Adrenal gland (tissue), 12 donors: ENCODE data around the gene PCGF2. TPM values are rescaled to one million over a fixed set of nuclear protein-coding genes. Genes with fewer than 3 reads are reported as not detected.

Experiments used
- DNase-seq, 7 donors: peaks; one replicate each; pipeline ENCODE4 v3.0.0-alpha.2; 2019 to 2020
- H3K27ac ChIP-seq, 5 donors: fragments of 200-600 bp; sonication (generic) in 4 of 5; 1 replicate in 3 of 5; 2 replicates in 2 of 5; pipeline versions ENCODE4 v1.5.1 to v1.8.0; 2016 to 2020; ENCODE audit warnings: mild to moderate bottlenecking in 1 of 5
- H3K27me3 ChIP-seq: fragments of 200-600 bp; 2 replicates; pipeline ENCODE4 v1.8.0; 2021
- H3K36me3 ChIP-seq, 2 donors: fragments of 200-600 bp; replicated peaks in 1 of 2; 1 replicate in 1 of 2; 2 replicates in 1 of 2; pipeline versions ENCODE4 v1.5.1 to v1.8.0; 2018 to 2022
- H3K4me1 ChIP-seq, 2 donors: fragments of 200-600 bp; replicated peaks in 1 of 2; 1 replicate in 1 of 2; 2 replicates in 1 of 2; pipeline versions ENCODE4 v1.5.1 to v1.8.0; 2018 to 2021
- H3K4me3 ChIP-seq, 4 donors: fragments of 200-600 bp; sonication (generic) in 3 of 4; one replicate each; pipeline ENCODE4 v1.5.1; 2016 to 2018
- H3K9me3 ChIP-seq, 3 donors: fragments of 200-600 bp; sonication (generic) in 1 of 3; replicated peaks in 1 of 3; 1 replicate in 2 of 3; 2 replicates in 1 of 3; pipeline versions ENCODE4 v1.5.1 to v1.8.0; 2016 to 2021
- POLR2A ChIP-seq, 2 donors: fragments of 450-650 bp; IDR thresholded peaks; one replicate each; pipeline ENCODE4 v1.6.1; 2017; ENCODE audit warnings: antibody characterized with exemption in 2 of 2, mild to moderate bottlenecking in 2 of 2, moderate library complexity in 1 of 2
- WGBS, 4 donors: extraction: QIAGEN DNeasy Blood & Tissue Kit in 2 of 4; methylation state at CpG; one replicate each; pipeline versions ENCODE4 v1.1.5 to v1.1.7; 2013 to 2017; 5-methylcytosine and 5-hydroxymethylcytosine counted together
- intact Hi-C, 2 donors: fragments of 100-400 bp; cut with DNase I; formaldehyde crosslinking; loops; one replicate each; pipeline versions ENCODE4 v1.14.1 to v1.15.0; 2022 to 2023
- polyA plus RNA-seq, 3 donors: library from polyadenylated mRNA; stranded (reverse); fragments of 200-250 nt in 2 of 3; fragments of 350-450 nt in 1 of 3; fragmentation: Illumina TruSeq in 1 of 3; extraction: RNeasy Lipid Tissue Mini Kit (QIAGEN cat#74804) in 1 of 3; gene quantifications; one replicate each; pipeline ENCODE4 v1.2.3, GENCODE V29; 2013 to 2014
- total RNA-seq, 9 donors: library from RNA; depleted of rRNA in 4 of 9; stranded (reverse); fragments of >200 nt in 4 of 9; fragments of 120-200 nt in 1 of 9; fragmentation: NEBNext Ultra II Directional in 1 of 9; extraction: Animal tissue kit (Norgen Biotek cat#: 25700) in 1 of 9; gene quantifications; one replicate each; pipeline versions ENCODE4 v1.1.0 to v1.2.4, GENCODE V29; 2013 to 2023
- TF ChIP-seq, protein P1 (sequence below), 6 experiments: fragments of 450-650 bp in 4 of 6; fragments of 200-600 bp in 2 of 6; sonication (generic) in 1 of 6; IDR thresholded peaks; 1 replicate in 5 of 6; 2 replicates in 1 of 6; pipeline versions ENCODE4 v1.5.1 to v1.8.0; 2016 to 2021; ENCODE audit warnings: antibody characterized with exemption in 6 of 6, mild to moderate bottlenecking in 2 of 6, moderate library complexity in 1 of 6
- donor health status: healthy with polysubstance abuse.
- donor health status: Bipolar disorder and iron deficiency.
- donor health status: DM: yes; HTN: yes; CAD: no.
- donor health status: DM: no; HTN: no; CAD: no.
- donor health status: DM: no; HTN: no; CAD: no.
- donor health status: DM: yes; HTN: yes; CAD: no.

Gene PCGF2
- total and polyA plus RNA-seq, 12 donors, result 7.4 to 233 (median 38.9) TPM

DNA sequence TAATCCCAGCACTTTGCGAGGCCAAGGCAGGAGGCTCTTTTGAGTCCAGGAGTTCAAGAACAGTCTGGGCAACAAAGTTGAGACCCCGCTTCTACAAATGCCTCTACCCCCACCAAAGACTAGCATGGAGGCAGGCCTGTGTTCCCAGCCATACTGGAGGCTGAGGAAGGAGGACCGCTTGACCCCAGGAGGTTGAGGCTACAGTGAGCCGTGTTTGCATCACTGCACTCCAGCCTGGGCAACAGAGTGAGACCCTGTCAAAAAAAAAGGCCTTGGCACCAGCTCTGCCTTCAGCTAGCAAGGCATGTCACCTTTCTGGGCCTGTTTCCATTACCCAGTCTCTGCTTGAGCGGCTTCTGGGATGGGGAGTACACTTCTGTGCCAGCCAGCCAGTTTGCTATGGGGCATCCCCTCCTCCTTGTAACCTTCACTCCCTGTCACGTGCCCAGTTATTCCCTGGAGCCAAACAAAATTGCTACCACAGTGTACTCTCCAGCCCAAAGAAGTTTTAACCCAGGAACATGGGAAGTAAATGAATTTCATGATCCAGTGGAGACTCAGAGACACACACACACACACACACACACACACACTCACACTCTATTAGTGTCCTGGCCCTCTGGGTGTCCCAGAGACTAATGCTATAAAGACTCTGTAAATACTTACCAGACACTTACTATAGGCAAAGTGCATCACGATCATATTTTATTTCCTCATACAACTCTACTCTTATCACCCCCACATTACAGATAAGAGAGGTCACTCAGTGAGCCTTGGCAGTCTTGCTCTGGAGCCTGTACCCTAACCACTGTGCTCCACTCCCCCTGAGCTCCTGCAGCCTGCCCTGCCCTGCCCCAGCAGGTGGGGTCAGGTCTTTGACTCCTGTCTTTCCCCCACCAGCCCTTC, 15.5 kb downstream of the PCGF2 start:
- Histone ChIP-seq H3K9me3 (no peaks in the 10 kb centered on the region), H3K4me1 (peaks cover 40 to 69% of the 10 kb centered on the region in 2 donors), H3K27me3 (no peaks in the 10 kb centered on the region), H3K27ac (peak overlapping the region in 4 of 5 donors; percentile 82 to 96 (median 86)), H3K4me3 (no peak overlapping the region), H3K36me3 (peaks cover 0 to 38% of the 10 kb centered on the region in 2 donors)
- DNase-seq, result peak; percentile 77 to 93 (median 90)
- WGBS, 4 donors, result 55 to 65% (median 64%) methylated on average over 7 of the region's 7 CpGs
- intact Hi-C loops, result no loop called here
- TF ChIP-seq POLR2A (IDR thresholded peaks at IDR 0.05), result peak in 1 of 2 donors; percentile 53
- TF ChIP-seq, protein P1, sequence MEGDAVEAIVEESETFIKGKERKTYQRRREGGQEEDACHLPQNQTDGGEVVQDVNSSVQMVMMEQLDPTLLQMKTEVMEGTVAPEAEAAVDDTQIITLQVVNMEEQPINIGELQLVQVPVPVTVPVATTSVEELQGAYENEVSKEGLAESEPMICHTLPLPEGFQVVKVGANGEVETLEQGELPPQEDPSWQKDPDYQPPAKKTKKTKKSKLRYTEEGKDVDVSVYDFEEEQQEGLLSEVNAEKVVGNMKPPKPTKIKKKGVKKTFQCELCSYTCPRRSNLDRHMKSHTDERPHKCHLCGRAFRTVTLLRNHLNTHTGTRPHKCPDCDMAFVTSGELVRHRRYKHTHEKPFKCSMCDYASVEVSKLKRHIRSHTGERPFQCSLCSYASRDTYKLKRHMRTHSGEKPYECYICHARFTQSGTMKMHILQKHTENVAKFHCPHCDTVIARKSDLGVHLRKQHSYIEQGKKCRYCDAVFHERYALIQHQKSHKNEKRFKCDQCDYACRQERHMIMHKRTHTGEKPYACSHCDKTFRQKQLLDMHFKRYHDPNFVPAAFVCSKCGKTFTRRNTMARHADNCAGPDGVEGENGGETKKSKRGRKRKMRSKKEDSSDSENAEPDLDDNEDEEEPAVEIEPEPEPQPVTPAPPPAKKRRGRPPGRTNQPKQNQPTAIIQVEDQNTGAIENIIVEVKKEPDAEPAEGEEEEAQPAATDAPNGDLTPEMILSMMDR (IDR thresholded peaks at IDR 0.05), result no peak

- peaks cover 0 to 29% of the 10 kb centered on the region in 2 donors for H3K36me3 ChIP-seq
- H3K4me3 ChIP-seq, result peak overlapping the region in 1 of 4 donors; percentile 82
- peaks cover 46 to 75% of the 10 kb centered on the region in 2 donors for H3K4me1 ChIP-seq
- peak in 2 of 7 donors; percentile 47 to 60 for DNase-seq
- WGBS, 4 donors, result 65 to 75% (median 73%) methylated on average over 7 to 8 of the region's 8 CpGs
- H3K27me3 ChIP-seq, result no peaks in the 10 kb centered on the region
- H3K27ac ChIP-seq, result peak overlapping the region in 4 of 5 donors; percentile 82 to 96 (median 86)
- intact Hi-C loops, result no loop called here
- H3K9me3 ChIP-seq, result no peaks in the 10 kb centered on the region
- TF ChIP-seq, protein P1 (IDR thresholded peaks at IDR 0.05), result no peak
- TF ChIP-seq POLR2A (IDR thresholded peaks at IDR 0.05), result no peak
Measured at GRCh38 chr17:38731526-38732294, 16.4 kb downstream of the PCGF2 start.

- H3K4me1 ChIP-seq, result peaks cover 46 to 75% of the 10 kb centered on the region in 2 donors
- no peaks in the 10 kb centered on the region for H3K9me3 ChIP-seq
- DNase-seq, result peak; percentile 79 to 95 (median 91)
- 11 to 13% (median 11%) methylated on average over 17 to 27 of the region's 27 CpGs for WGBS, 4 donors
- H3K36me3 ChIP-seq, result peaks cover 0 to 22% of the 10 kb centered on the region in 2 donors
- peak overlapping the region; percentile 45 to 96 (median 82) for H3K27ac ChIP-seq
- H3K4me3 ChIP-seq, result peak overlapping the region in 3 of 4 donors; percentile 82 to 84 (median 83)
- no peaks in the 10 kb centered on the region for H3K27me3 ChIP-seq
- no peak for TF ChIP-seq POLR2A (IDR thresholded peaks at IDR 0.05)
- TF ChIP-seq, protein P1 (IDR thresholded peaks at IDR 0.05), result no peak
- intact Hi-C loops, result no loop called here
Measured at GRCh38 chr17:38730526-38731379, 17.4 kb downstream of the PCGF2 start.
